ENCODE measurements around the gene HOXD13.

GRCh38 chr2:176112375-176113302, 20.1 kb downstream of the HOXD13 start:
- TF ChIP-seq, protein P1, sequence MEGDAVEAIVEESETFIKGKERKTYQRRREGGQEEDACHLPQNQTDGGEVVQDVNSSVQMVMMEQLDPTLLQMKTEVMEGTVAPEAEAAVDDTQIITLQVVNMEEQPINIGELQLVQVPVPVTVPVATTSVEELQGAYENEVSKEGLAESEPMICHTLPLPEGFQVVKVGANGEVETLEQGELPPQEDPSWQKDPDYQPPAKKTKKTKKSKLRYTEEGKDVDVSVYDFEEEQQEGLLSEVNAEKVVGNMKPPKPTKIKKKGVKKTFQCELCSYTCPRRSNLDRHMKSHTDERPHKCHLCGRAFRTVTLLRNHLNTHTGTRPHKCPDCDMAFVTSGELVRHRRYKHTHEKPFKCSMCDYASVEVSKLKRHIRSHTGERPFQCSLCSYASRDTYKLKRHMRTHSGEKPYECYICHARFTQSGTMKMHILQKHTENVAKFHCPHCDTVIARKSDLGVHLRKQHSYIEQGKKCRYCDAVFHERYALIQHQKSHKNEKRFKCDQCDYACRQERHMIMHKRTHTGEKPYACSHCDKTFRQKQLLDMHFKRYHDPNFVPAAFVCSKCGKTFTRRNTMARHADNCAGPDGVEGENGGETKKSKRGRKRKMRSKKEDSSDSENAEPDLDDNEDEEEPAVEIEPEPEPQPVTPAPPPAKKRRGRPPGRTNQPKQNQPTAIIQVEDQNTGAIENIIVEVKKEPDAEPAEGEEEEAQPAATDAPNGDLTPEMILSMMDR (IDR thresholded peaks at IDR 0.05), result no peak
- TF ChIP-seq POLR2A (IDR thresholded peaks at IDR 0.05), result no peak

Measured in uterus (tissue), 2 donors.